Measurements from ENCODE around the gene RCAN1. TPM values are rescaled to one million over a fixed set of nuclear protein-coding genes. Genes with fewer than 3 reads are reported as not detected.

The RCAN1 gene
- total RNA-seq, 1 donor from 2014 or later = 13.0 TPM

DNA sequence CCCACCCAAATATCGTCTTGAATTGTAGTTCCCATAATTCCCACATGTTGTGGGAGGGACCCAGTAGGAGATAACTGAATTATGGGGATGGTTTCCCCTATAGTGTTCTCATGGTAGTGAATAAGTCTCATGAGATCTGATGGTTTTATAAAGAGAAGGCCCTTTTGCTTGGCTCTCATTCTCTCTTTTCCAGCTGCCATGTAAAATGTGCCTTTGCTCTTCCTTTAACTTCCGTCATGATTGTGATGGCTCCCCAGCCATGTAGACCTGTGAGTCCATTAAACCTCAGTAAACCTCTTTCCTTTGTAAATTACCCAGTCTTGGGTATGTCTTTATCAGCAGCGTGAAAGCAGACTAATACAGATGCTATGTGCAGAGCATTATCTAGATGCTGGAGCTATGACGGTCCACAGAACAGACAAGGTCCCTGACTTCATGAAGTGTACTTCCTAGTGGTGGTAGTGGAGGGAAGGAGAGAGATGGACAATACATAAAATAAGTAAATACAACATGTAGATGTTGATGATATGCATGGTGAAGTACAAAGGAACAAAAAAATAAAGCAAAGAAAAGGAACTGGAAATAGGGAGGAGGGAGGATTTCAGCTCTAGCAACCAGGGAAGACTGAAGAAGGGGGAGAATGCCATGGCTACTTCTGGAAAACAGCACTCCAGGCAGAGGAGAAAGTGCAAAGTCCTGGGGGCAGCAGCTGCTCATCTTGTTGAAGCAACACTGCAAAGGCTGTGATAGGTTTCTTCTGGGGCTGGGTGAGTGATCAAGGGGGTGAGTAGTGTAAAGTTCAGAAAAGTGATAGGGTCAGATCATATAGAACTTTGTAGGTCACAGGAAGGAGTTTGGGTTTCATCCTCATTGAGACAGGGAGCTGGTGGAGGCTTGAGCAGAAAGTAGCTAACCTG lies 6.8 kb upstream of the RCAN1 start:
- H3K27ac Mint-ChIP-seq (ENCODE audit: unreplicated experiment) = peak overlapping the region; percentile 7
- TF ChIP-seq, protein P1, sequence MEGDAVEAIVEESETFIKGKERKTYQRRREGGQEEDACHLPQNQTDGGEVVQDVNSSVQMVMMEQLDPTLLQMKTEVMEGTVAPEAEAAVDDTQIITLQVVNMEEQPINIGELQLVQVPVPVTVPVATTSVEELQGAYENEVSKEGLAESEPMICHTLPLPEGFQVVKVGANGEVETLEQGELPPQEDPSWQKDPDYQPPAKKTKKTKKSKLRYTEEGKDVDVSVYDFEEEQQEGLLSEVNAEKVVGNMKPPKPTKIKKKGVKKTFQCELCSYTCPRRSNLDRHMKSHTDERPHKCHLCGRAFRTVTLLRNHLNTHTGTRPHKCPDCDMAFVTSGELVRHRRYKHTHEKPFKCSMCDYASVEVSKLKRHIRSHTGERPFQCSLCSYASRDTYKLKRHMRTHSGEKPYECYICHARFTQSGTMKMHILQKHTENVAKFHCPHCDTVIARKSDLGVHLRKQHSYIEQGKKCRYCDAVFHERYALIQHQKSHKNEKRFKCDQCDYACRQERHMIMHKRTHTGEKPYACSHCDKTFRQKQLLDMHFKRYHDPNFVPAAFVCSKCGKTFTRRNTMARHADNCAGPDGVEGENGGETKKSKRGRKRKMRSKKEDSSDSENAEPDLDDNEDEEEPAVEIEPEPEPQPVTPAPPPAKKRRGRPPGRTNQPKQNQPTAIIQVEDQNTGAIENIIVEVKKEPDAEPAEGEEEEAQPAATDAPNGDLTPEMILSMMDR (conservative IDR thresholded peaks at IDR 0.05) = no peak
- no peaks in the 10 kb centered on the region for H3K36me3 Mint-ChIP-seq (ENCODE audit: low read depth)

DNA sequence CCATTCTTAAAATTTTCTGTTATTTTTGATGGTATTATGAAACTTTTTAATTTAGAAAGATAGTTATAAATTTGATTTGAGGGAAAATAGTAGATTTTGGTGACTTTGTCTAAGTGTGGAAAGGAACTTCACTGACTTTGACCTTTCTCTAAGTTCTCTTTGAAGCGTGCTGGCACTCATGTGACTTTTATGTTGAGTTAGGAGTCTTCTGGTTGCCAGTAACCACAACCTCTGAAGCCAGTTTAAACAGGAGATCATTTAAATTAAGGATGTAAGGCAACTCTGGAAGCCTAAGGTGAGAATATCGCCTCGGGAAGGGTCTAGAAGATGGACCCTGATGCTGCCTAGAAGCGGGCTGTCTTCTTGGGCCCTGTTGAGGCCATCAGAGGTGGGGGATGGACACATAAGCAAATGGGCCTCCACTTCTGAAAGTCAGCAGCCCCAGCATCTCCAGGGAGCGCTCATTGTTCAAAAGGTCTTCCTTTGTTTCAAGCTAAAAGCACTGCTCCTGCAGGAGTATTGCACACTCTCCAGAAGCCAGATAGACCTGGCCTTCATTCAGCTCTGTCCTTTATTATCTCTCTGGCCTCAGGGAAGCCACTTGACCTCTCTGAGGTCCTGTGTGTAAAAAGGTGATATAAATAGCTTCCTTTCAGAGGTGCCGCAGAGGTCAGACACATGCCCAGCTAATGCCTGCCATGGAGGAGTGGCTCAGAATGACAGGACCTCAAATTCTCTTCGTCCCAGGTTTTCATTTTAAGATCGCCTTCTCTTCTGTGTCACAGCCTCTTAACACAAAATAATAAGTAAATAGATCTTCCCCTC lies 5.1 kb upstream of the RCAN1 start:
- no peak overlapping the region for H3K4me3 Mint-ChIP-seq
- no peak for DNase-seq (ENCODE audit: low read depth, low spot score)
- no peak overlapping the region for H3K27ac Mint-ChIP-seq (ENCODE audit: unreplicated experiment)
- H3K4me1 Mint-ChIP-seq = peaks cover 16% of the 10 kb centered on the region
- H3K36me3 Mint-ChIP-seq (ENCODE audit: low read depth) = no peaks in the 10 kb centered on the region
- H3K27me3 Mint-ChIP-seq (ENCODE audit: low read depth) = peaks cover 21% of the 10 kb centered on the region
- H3K9me3 Mint-ChIP-seq = no peaks in the 10 kb centered on the region
- TF ChIP-seq, protein P1 (conservative IDR thresholded peaks at IDR 0.05) = no peak

More for the DNA sequence above, 6.8 kb upstream of the RCAN1 start:
- no peaks in the 10 kb centered on the region for H3K9me3 Mint-ChIP-seq
- no peak overlapping the region for H3K4me3 Mint-ChIP-seq
- H3K27me3 Mint-ChIP-seq (ENCODE audit: low read depth) = peaks cover 17% of the 10 kb centered on the region
- peaks cover 11% of the 10 kb centered on the region for H3K4me1 Mint-ChIP-seq
- no peak for DNase-seq (ENCODE audit: low read depth, low spot score)

DNA sequence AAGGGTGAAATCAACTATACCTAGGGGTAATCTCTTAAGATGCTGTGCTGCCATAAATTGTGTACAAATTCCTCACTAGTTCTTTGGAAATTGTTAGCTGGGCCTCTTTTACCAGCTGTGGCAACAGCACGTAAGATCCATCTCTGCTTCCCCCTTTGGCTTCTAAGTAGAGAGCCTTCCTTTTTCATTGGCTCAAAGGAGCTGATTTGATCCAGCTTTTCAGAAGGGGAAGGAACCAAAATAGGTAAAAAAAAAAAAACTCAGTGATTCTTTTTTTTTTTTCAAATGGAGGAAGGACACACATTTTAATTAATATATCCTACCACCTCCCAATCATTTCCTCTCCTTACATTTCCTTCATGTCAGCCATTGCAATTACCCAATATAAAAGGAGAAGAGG lies 4.0 kb upstream of the RCAN1 start:
- DNase-seq (ENCODE audit: low read depth, low spot score) = no peak
- Mint-ChIP-seq H3K9me3 (no peaks in the 10 kb centered on the region), H3K4me1 (peaks cover 18% of the 10 kb centered on the region), H3K27ac (ENCODE audit: unreplicated experiment) (no peak overlapping the region), H3K36me3 (ENCODE audit: low read depth) (no peaks in the 10 kb centered on the region), H3K4me3 (no peak overlapping the region), H3K27me3 (ENCODE audit: low read depth) (peaks cover 24% of the 10 kb centered on the region)
- TF ChIP-seq, protein P1 (conservative IDR thresholded peaks at IDR 0.05) = no peak

- Mint-ChIP-seq H3K36me3 (ENCODE audit: low read depth) (no peaks in the 10 kb centered on the region), H3K4me1 (peaks cover 20% of the 10 kb centered on the region), H3K4me3 (no peak overlapping the region), H3K9me3 (no peaks in the 10 kb centered on the region), H3K27me3 (ENCODE audit: low read depth) (peaks cover 28% of the 10 kb centered on the region), H3K27ac (ENCODE audit: unreplicated experiment) (no peak overlapping the region)
- TF ChIP-seq, protein P1 (conservative IDR thresholded peaks at IDR 0.05) = no peak
- DNase-seq (ENCODE audit: low read depth, low spot score) = no peak
Observed at GRCh38 chr21:34617753-34618339, 2.9 kb upstream of the RCAN1 start.

DNA sequence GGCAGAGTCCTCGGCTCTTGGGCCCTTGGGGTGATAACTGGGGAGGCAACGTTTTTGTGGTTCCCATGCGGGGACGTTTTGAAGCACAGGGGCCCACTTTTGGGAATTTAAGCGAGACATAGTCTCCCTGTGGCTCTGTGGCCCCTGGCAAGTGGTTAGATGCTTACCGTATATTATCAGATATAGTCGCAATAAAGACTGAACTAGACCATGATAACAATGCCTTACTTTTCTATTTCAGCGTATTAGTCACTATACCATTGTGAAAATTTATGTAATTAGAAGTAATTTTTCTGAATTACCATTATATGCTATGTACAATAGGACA lies 538 bp upstream of the RCAN1 start:
- TF ChIP-seq, protein P1 (conservative IDR thresholded peaks at IDR 0.05) = no peak
- Mint-ChIP-seq H3K36me3 (ENCODE audit: low read depth) (no peaks in the 10 kb centered on the region), H3K27me3 (ENCODE audit: low read depth) (peaks cover 36% of the 10 kb centered on the region), H3K4me3 (peak overlapping the region; percentile 89), H3K27ac (ENCODE audit: unreplicated experiment) (no peak overlapping the region), H3K4me1 (peaks cover 17% of the 10 kb centered on the region), H3K9me3 (no peaks in the 10 kb centered on the region)
- DNase-seq (ENCODE audit: low read depth, low spot score) = no peak
